HG03045 (cell line): ENCODE data around the gene DAPK1.

Experiments used
- ATAC-seq: cut with Tn5 transposase; IDR thresholded peaks from one replicate; pipeline ENCODE4 v1.9.1; 2021; ENCODE audit warnings: mild to moderate bottlenecking, moderate library complexity; ENCODE audit not compliant: unreplicated experiment

Gene DAPK1

DNA sequence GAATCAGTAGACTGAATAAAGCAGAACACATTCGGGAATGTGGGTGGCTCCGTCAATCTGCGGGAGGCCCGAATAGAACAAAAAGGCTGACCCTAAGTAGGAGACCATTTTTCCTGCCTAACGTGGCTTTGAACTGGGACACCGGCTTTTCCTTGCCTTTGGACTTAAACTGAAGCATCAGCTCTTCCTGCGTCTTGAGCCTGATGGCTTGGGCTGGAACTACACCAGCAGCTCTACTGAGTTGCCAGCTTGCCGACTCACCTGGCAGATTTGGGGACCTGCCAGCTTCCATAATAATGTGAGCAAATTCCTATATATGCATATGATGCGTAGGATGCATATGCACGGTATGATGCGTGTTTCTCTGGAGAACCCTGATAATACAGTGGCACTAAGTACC lies 111.3 kb downstream of the DAPK1 start:
- ATAC-seq, result no peak

GRCh38 chr9:87609486-87609885 lies 111.8 kb downstream of the DAPK1 start:
- no peak for ATAC-seq

DNA sequence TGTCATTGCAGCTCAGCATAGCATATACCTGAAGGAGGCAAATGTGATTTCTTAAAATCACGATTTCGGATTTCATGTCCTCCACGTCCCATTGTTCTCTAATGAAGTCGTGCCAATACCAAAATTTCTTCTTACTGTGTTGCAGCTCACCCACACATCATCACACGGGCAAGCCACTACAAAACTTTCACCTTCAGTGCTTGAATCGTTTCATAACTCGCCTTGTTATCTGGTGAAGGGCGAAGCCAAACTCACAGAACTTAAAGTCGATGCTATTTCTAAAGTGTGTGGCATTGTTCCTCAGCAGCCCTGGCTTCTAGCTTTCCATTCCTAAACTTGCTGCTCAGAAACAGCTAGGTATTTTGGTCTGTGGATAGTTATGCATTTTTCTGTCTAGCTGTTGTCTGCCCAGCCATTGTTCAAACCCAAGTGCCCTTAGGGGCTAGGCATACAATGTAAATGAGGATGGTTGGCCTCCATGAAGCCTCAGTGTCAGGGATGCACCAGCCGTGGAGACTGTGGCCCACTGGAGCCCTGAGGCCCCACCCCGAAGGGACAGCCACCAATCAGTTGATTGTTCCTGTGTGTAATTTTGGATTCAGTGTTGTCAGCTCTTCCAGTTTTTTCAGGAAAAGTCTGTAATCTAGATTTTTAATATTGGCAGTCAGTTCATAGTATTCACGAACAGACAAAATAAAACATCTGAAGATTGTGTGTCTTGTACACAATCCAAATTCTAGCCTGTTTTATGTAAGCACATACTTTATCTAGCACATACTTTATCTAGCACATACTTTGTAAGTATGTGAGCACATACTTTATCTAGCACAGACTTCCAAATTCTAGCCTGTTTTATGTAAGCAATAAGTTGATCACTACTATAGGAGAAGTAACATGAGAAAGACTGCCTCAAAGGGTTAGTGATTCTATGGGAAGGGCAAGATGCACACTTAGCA lies 112.8 kb downstream of the DAPK1 start:
- ATAC-seq, result no peak

- ATAC-seq, result no peak
Measured at GRCh38 chr9:87611776-87612175, 114.1 kb downstream of the DAPK1 start.

DNA sequence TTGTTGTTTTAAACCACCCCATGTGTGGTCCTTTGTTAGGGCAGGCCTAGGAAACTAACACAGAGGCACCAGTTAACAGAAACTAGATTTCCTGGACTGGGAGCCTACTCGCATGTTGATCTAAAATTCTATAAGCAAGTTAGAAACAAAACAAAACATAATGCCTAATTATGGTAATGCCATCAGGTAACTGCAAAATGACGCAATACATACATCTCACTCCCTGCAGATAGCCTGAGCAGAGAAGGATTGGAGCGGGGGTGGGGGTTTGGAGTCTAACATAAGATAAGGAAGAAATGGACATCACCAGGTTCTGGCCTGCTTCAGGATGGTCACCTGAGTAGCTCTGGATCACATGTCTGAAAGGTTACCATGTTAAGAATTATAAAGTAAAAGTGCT lies 114.9 kb downstream of the DAPK1 start:
- ATAC-seq, result no peak

DNA sequence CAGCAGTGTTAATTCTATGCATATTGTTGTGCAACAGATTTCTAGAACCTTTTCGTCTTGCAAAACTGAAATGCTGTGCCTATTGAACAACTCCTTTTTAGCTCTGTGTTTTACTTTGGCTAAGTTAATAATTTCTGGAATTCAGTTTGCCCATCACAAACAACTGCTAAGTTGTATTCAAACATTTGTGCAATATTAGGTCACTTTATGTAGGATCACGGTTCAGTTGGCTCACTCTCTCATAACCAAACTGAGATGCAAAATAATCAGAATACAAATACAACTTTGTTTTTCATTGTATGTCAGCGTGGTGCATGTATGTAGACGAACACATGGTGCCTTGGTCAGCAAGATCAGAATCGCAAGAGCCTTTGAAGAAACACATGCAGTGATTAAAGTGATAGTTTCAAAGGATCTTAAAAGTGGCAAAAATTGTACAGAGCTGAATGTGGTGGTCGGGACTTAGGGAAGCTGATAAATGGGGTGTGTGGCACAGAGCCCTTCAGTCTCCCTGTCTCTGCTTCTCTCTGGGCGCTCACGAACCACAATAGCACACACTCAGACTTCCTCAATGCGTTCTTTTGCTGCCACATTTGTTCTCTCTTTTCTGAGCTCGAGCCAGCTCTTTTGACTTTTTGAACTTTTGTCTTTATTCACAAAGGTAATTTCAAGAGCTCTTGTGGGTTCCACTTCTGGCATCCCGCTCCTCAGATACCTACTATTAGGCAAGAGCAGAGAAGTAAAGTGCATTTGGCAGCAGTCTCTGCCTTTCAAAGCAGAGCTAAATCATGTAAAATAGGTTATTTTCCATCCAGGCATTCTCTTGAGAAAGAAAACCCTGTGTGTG lies 115.8 kb downstream of the DAPK1 start:
- no peak for ATAC-seq

DNA sequence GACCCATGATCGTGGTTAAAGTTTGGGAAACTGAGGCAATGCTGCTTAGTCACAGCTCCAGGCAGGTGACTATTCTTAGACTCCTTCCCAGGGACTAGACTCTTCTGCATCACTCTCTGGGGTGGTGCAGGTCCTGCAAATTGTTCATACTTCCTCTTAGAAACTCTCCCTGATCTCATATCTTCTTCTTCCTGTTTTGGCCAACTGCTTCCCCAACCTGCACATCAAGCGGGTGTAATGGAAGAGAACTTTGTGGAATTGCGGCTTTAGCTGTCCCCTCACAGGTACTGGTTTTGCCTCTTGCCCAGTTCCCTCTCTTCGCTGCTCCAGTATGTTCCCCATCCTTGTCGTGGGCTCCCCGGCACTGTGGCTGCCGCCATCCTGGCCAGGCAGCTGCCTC lies 116.7 kb downstream of the DAPK1 start:
- no peak for ATAC-seq

GRCh38 chr9:87615136-87615535 lies 117.5 kb downstream of the DAPK1 start:
- no peak for ATAC-seq

DNA sequence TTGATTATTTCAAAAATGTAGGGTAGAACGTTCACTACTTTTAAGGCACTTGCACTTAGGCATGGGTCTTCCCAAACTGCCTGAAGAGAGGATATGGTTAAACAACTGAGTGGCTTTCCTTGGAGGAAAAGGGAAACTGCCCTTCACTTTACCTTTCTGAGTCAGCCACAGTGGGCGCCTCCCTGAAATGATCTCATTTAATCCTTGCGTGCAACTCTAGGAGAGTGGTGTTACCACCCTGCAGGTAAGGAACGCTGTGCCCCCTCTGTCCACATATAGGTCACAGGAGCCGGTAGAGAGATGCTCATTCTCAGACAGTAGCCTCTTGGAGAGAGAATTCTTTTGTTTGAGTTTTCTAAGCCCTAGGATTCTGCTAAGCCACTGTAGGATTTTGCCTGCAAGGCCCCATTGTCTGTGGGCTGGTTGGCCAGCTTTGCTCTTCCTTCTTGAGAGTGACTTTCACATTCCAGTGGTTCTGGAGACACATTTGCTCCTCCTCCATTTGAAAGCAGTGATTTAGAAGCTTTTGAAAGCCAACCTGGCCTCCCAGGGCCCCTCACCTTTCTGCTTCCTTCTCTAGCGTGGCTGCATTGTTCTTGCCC lies 118.0 kb downstream of the DAPK1 start:
- no peak for ATAC-seq

- ATAC-seq, result no peak
Measured at GRCh38 chr9:87618226-87618625, 120.6 kb downstream of the DAPK1 start.

- no peak for ATAC-seq
Measured at GRCh38 chr9:87618931-87619330, 121.3 kb downstream of the DAPK1 start.

DNA sequence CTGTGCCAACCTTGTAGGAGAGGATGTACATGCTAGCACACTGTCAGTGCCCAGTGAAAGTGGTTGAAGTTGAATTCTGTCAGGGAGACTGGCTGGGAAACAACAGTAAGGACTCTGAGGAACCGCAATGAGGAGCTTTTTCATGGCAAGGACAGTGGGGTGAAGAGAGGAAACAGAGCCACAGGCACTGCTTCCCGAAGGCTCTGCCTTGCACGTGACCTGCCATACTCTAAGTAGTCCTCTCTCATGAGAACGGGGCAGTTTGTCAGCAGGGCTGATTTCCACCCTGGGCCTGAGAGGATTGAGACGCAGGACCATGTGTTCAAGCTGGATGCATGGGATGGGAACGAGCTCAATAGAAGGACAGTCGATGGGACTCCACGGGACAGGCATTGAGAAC lies 121.7 kb downstream of the DAPK1 start:
- no peak for ATAC-seq

DNA sequence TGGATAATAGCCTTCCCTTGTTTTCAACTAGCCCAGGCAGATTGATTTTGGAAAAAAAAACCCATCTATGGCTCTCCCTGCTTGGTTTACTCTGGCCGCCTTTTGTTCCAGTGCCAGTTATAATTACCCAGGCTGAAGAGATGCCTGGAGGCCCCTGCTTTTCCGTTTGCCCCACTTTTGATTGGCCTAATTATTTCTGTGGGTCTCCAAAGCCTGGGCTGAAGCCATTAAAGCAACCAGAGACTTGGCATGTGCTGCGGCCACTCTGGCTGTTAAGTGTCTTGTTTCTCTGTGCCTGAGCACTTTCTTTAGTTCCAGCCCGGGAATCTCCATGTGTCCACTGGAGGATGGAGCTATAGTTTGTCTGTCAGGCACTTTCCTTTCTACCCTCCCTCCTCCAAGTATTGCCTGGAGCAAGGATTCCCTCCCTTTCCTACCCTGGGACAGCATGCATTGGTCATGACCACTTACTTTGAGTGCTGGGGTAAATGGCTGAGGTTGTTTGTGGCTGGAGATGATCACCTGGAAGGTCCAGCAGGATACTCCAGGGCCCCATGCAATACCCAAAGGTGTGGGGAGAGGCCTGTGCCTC lies 123.2 kb downstream of the DAPK1 start:
- ATAC-seq, result no peak

- ATAC-seq, result no peak
Measured at GRCh38 chr9:87622098-87622497, 124.4 kb downstream of the DAPK1 start.

DNA sequence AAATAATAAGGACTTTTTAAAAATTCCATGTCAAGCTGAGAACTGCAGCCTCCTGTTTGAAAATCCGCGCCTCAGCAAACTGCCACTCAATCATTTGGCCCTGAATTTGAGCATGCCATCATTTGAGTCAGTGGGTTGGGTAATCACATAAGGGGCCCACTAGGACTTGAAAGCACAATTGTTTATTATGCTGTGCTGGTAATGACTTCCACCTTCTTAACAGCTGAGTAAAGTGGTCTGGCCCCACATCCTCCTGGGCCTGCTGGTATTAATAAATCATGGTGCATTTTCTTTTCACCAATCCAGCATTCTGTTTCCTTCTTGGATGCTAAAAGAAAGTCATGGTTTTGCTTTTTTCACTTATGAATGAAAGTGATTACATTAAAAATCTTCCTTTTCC lies 125.3 kb downstream of the DAPK1 start:
- ATAC-seq, result no peak

DNA sequence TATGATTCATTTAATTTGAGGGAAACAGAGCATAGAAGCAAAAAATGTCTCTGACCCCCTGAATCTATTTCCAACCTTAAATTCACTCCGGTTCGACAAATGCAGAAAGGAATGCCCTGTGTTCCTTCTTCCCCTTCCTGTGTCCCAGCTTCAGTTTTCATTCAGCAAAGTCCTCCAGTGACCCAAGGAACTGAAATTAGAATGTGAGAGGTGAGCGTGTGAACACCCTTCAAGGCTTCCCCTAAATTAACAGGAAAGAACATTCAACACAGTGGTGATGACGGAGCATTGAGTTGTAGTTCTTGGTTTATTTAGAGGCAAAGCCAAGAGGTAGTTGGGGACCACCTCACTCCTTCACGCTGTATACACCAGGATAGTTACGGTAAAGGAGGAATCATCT lies 130.7 kb downstream of the DAPK1 start:
- no peak for ATAC-seq

DNA sequence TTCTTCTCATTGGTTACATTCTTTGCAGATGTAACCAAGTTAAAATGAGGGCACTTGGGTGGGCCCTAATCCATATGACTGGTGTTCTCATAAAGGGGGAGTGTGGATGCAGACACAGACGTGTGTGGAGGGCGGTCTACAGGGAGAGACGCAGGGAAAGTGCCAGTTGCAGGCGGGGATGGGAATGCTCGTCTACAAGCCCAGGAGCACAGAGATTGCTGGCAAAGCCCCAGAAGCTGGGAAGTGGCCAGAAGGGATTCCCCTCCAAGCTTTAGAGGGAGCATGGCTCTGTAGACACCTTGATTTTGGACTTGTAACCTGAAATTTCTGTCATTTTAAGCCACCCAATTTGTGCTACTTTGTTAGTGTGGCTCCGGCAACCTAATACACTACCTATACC lies 131.4 kb downstream of the DAPK1 start:
- no peak for ATAC-seq

GRCh38 chr9:87630266-87630665 lies 132.6 kb downstream of the DAPK1 start:
- no peak for ATAC-seq

- ATAC-seq, result no peak
Measured at GRCh38 chr9:87630846-87631245, 133.2 kb downstream of the DAPK1 start.

GRCh38 chr9:87635656-87636501 lies 138.2 kb downstream of the DAPK1 start:
- no peak for ATAC-seq
